D721Med (cell line): ENCODE measurements around the gene ART4.

Experiments used
- DNase-seq: peaks from one replicate; pipeline ENCODE4 v3.0.0; 2011; ENCODE audit warnings: low spot score; ENCODE audit not compliant: insufficient read length
- FAIRE-seq: peaks from 2 replicates; lab custom pipeline; 2011; peaks lifted over from hg19 to GRCh38; lab: Jason Lieb, UNC
- TF ChIP-seq, protein P1 (sequence below): IDR thresholded peaks from 2 replicates; pipeline ENCODE4 v1.5.1; 2012; ENCODE audit warnings: mild to moderate bottlenecking, control low read depth; ENCODE audit not compliant: insufficient read depth; ENCODE audit errors: missing control alignments

The ART4 gene

DNA sequence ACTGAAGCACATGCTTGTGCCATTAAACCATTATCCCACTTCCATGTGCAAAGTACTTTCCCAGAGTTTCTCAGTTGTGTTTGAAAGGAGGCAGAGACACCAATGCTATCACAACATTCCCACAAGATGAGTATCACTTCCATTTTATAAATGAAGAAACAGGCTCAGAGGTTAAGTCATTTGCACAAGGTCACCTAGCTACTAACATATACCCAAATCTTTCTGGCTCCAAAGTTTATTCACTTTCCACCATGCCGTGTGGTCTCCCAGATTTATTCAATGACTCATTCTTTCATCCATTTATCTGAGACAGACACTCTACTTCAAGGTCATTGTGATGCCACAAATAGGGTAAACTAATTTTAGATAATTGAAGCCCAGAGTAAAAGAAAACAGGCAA is 9.4 kb downstream of the ART4 start:
- TF ChIP-seq, protein P1, sequence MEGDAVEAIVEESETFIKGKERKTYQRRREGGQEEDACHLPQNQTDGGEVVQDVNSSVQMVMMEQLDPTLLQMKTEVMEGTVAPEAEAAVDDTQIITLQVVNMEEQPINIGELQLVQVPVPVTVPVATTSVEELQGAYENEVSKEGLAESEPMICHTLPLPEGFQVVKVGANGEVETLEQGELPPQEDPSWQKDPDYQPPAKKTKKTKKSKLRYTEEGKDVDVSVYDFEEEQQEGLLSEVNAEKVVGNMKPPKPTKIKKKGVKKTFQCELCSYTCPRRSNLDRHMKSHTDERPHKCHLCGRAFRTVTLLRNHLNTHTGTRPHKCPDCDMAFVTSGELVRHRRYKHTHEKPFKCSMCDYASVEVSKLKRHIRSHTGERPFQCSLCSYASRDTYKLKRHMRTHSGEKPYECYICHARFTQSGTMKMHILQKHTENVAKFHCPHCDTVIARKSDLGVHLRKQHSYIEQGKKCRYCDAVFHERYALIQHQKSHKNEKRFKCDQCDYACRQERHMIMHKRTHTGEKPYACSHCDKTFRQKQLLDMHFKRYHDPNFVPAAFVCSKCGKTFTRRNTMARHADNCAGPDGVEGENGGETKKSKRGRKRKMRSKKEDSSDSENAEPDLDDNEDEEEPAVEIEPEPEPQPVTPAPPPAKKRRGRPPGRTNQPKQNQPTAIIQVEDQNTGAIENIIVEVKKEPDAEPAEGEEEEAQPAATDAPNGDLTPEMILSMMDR = no peak
- DNase-seq (no peak), FAIRE-seq (no peak)

DNA sequence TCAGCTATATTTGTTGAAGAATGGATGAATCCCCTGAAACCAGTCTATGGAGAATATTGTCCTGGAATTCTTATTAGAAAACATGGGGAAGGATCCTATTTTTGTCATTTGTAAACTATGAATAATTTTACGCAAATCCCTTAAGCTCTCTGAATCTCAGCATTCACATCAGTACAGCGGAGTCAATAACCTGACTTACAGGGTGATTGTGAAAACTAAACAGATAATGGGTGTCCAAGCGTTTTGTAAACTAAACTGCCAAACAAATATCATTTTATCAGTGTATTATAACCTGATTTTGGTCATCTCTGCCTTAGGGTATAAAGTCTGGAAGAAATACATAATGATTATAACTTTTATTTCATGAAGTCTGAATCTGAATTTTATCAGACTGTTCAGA is 10.0 kb downstream of the ART4 start:
- TF ChIP-seq, protein P1 = no peak
- FAIRE-seq (peak; percentile 6), DNase-seq (no peak)

DNA sequence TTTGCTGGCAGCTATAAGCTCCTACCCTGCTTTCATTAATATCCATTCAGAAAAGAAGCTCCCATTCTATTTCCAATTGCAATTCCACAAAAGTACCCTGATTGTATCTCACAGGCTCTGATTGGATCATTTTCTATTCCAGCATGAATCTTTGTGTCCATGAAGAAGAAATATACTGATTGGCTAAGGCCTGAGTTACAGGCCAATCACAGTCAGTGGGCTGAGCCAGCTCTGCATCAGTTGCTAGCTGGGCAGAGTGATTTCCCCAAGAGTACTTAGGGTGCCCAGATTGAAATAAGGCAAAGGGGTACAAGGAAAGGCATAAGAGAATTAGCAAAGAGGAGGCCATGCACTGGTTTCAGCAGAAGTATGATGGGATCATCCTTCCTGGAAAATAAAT is 14.4 kb downstream of the ART4 start:
- FAIRE-seq = no peak
- TF ChIP-seq, protein P1 = no peak
- DNase-seq = no peak

DNA sequence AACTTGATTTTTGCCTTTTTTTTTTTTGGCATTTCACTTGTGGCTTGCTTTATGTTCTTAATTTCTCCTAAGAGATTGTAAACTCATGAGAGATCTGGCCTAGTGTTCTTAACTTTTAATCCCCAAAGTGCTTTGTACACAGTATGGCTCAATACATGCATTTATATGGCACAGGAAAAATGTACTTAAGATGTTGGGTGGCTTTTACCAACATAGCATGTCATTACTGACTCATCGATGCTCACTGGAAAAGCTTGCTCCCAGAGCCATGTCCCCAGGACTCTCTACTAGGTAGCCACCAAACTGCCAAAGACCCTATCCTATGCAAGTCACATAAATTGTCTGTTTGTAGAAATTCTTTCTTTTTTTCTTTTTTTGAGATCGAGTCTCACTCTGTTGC is 16.3 kb downstream of the ART4 start:
- DNase-seq (no peak), FAIRE-seq (no peak)
- TF ChIP-seq, protein P1 = no peak

DNA sequence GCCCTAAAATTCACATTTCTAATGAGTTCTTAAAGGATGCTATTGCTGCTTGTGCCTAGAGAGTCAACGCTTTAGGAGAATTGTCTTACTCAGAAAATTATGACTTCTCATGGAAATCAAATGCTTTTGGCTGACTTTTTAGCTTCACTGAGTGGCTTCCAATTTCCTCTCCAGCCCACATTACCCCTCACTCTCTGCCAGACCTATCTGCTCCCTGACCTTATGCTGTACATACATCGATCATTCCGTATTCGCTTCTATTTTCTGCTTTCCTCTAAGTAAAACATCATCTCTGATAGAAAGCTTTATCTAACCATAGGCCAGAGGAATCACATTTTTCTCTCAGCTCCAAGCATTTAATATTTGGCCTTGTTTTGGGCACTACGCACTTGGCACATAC is 16.8 kb downstream of the ART4 start:
- DNase-seq (no peak), FAIRE-seq (no peak)
- TF ChIP-seq, protein P1 = no peak

DNA sequence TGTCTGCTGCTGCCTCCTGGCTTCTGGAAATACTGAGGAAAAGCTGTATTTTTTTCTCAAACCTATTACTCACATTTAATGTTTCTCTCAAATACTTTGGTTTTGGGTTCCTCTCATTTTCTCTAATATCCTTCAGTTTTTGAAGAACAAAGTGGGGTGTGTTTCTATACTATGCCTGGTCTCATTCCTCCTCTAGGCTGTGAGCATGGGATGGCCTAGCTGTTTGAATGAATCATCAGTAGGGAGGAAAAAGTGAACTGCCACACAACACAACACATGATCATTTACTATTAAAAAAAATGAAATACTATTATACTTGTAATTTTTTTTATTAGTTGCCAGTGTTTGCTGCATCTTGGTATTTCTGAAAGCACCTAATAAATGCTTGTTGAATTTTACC is 18.1 kb downstream of the ART4 start:
- FAIRE-seq (no peak), DNase-seq (no peak)
- TF ChIP-seq, protein P1 = no peak

DNA sequence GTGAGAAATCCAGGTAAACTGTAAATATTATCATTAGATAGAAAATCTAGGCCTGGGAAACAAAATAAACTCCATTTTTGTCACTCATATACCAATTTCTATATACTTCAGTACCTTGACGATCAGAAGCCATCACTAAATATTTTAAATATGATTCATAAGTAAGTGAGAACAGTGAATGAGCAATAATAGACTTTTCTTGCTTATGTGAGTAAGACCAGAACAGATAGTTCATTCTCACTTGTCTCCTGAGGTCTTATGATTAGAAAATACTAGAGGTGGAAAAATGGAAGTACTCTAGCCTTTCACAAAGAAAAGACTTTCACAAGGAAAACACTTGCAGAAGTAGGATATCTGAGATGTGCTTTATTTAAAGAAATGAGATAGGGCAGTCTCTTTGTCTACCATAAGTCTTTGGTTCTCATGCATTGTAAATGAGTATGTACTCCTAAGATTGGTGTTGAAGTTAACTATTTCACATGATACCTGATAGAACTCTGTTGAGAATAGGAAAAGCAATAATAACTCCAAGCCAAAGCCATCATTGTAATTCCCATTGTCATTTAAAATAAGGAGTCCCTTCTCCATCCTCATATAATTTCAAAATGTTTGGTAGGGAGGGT is 19.2 kb downstream of the ART4 start:
- no peak for FAIRE-seq
- TF ChIP-seq, protein P1 = no peak
- DNase-seq = no peak
